Endodermal cell (in vitro differentiated cells): ENCODE results near the gene PLA2G4A. TPM values are rescaled to one million over a fixed set of nuclear protein-coding genes. Genes with fewer than 3 reads are reported as not detected.

Source experiments
- DNase-seq: peaks from one replicate; pipeline ENCODE4 v3.0.0-alpha.2; 2017
- H3K27ac ChIP-seq: 2 replicates; pipeline ENCODE4 v1.5.1; 2013; ENCODE audit warnings: mild to moderate bottlenecking, low read depth, low read length, moderate library complexity
- H3K27me3 ChIP-seq: 2 replicates; pipeline ENCODE4 v1.6.1; 2013; ENCODE audit warnings: mild to moderate bottlenecking, low read length, moderate library complexity; ENCODE audit not compliant: insufficient read depth, control insufficient read depth, poor library complexity, severe bottlenecking
- H3K36me3 ChIP-seq: 2 replicates; pipeline ENCODE4 v1.7.0; 2013; ENCODE audit warnings: mild to moderate bottlenecking, low read length, moderate library complexity; ENCODE audit not compliant: control insufficient read depth, insufficient read depth
- H3K4me1 ChIP-seq: one replicate; pipeline ENCODE4 v1.7.0; 2013; ENCODE audit warnings: low read length; ENCODE audit not compliant: control insufficient read depth, insufficient read depth
- H3K4me3 ChIP-seq: 2 replicates; pipeline ENCODE4 v1.5.1; 2013; ENCODE audit warnings: mild to moderate bottlenecking, low read length, moderate library complexity
- H3K9ac ChIP-seq: 2 replicates; pipeline ENCODE4 v1.6.1; 2013; ENCODE audit warnings: mild to moderate bottlenecking, low read length, moderate library complexity; ENCODE audit not compliant: poor library complexity, severe bottlenecking; ENCODE audit errors: extremely low read depth
- H3K9me3 ChIP-seq: 2 replicates; pipeline ENCODE4 v1.6.1; 2013; ENCODE audit warnings: mild to moderate bottlenecking, low read length, moderate library complexity; ENCODE audit not compliant: control insufficient read depth
- H3K27ac Mint-ChIP-seq: 2 replicates; pipeline ENCODE4 v1.8.0; 2020; ENCODE audit warnings: mixed read lengths
- H3K27me3 Mint-ChIP-seq: 2 replicates; pipeline ENCODE4 v1.8.0; 2021; ENCODE audit warnings: mild to moderate bottlenecking, mixed read lengths; ENCODE audit not compliant: insufficient read depth
- H3K36me3 Mint-ChIP-seq: 2 replicates; pipeline ENCODE4 v1.8.0; 2020; ENCODE audit warnings: low read depth, mixed read lengths
- H3K4me1 Mint-ChIP-seq: 2 replicates; pipeline ENCODE4 v1.8.0; 2020; ENCODE audit warnings: mixed read lengths
- H3K4me3 Mint-ChIP-seq: 2 replicates; pipeline ENCODE4 v1.8.0; 2020; ENCODE audit warnings: mild to moderate bottlenecking, moderate library complexity, mixed read lengths
- H3K9me3 Mint-ChIP-seq: 2 replicates; pipeline ENCODE4 v1.8.0; 2020; ENCODE audit warnings: mild to moderate bottlenecking, mixed read lengths
- CTCF ChIP-seq: fragments of 200-600 bp; sonication (generic); conservative IDR thresholded peaks from 2 replicates; pipeline ENCODE4 v1.5.0; 2021; ENCODE audit warnings: antibody characterized with exemption, mild to moderate bottlenecking
- WGBS, 2 experiments: methylation state at CpG; one replicate each; pipeline versions ENCODE4 v1.1.5 to v1.1.7; 2013; ENCODE audit warnings: missing lambda C conversion rate in 2 of 2, mixed read lengths in 1 of 2; ENCODE audit not compliant: insufficient coverage in 1 of 2, insufficient read length in 1 of 2; 5-methylcytosine and 5-hydroxymethylcytosine counted together
- total RNA-seq, 2 donors: library from RNA; stranded (reverse); fragmentation: NEBNext Ultra II Directional in 1 of 2; extraction: Animal tissue kit (Norgen Biotek cat#: 25700) in 1 of 2; gene quantifications; 2 replicates in 1 of 2; 3 replicates in 1 of 2; pipeline ENCODE4 v1.2.1, GENCODE V29; 2021

Gene PLA2G4A
- total RNA-seq, 2 donors from 2014 or later: 0.35 to 1.2 TPM

DNA sequence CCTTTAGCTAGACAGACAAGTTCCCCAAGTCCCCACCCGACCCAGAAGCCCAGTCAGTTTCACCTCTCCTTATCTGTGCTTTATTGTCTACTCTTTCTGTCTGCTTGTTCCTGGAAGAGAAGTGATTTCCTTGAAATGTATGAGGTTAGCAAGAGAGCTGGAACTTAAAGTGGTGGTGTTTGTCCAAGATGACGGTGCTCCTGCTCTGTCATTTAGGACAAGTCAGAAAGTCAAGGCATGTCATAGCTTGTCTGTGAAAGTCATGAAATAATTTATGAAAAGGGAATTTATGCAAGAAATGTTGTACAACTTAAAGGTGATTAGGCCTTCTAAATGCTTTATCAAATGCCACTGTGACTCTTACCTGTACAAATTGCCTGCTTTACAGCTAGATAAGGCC is 178.1 kb downstream of the PLA2G4A start:
- 89 to 100% methylated on average over 1 to 2 of the region's 2 CpGs for WGBS, 2 experiments
- Histone ChIP-seq H3K36me3 (no peaks in the 10 kb centered on the region), H3K27me3 (no peaks in the 10 kb centered on the region), H3K4me3 (peak overlapping the region; percentile 46), H3K4me1 (no peaks in the 10 kb centered on the region), H3K27ac (no peak overlapping the region), H3K9ac (no peak overlapping the region), H3K9me3 (peaks cover 48% of the 10 kb centered on the region)
- H3K27me3 Mint-ChIP-seq: no peaks in the 10 kb centered on the region
- H3K9me3 Mint-ChIP-seq: peaks cover 43% of the 10 kb centered on the region
- peaks cover 2% of the 10 kb centered on the region for H3K4me1 Mint-ChIP-seq
- no peak overlapping the region for H3K4me3 Mint-ChIP-seq
- H3K27ac Mint-ChIP-seq: no peak overlapping the region
- H3K36me3 Mint-ChIP-seq: no peaks in the 10 kb centered on the region
- DNase-seq: no peak
- no peak for TF ChIP-seq CTCF

GRCh38 chr1:187009320-187009719 is 180.6 kb downstream of the PLA2G4A start:
- DNase-seq: no peak
- peaks cover 2% of the 10 kb centered on the region for H3K4me1 Mint-ChIP-seq
- Histone ChIP-seq H3K27ac (no peak overlapping the region), H3K9ac (no peak overlapping the region), H3K27me3 (no peaks in the 10 kb centered on the region), H3K9me3 (peaks cover 31% of the 10 kb centered on the region), H3K4me1 (no peaks in the 10 kb centered on the region), H3K4me3 (no peak overlapping the region), H3K36me3 (no peaks in the 10 kb centered on the region)
- H3K27me3 Mint-ChIP-seq: no peaks in the 10 kb centered on the region
- no peaks in the 10 kb centered on the region for H3K36me3 Mint-ChIP-seq
- 69 to 91% methylated on average over 2 of the region's 2 CpGs for WGBS, 2 experiments
- TF ChIP-seq CTCF: no peak
- peaks cover 31% of the 10 kb centered on the region for H3K9me3 Mint-ChIP-seq
- no peak overlapping the region for H3K27ac Mint-ChIP-seq
- no peak overlapping the region for H3K4me3 Mint-ChIP-seq

- no peak overlapping the region for H3K4me3 ChIP-seq
- no peak overlapping the region for H3K9ac ChIP-seq
- 89% methylated on average over 4 of the region's 4 CpGs; no CpG with 5 or more reads in 1 of the 2 experiments for WGBS, 2 experiments
- no peak for TF ChIP-seq CTCF
- H3K9me3 ChIP-seq: peaks cover 31% of the 10 kb centered on the region
- H3K27ac ChIP-seq: no peak overlapping the region
- H3K4me1 ChIP-seq: no peaks in the 10 kb centered on the region
- peaks cover 31% of the 10 kb centered on the region for H3K9me3 Mint-ChIP-seq
- DNase-seq: no peak
- H3K36me3 Mint-ChIP-seq: no peaks in the 10 kb centered on the region
- no peaks in the 10 kb centered on the region for H3K36me3 ChIP-seq
- H3K27me3 ChIP-seq: no peaks in the 10 kb centered on the region
- no peak overlapping the region for H3K4me3 Mint-ChIP-seq
- H3K27ac Mint-ChIP-seq: no peak overlapping the region
- peaks cover 2% of the 10 kb centered on the region for H3K4me1 Mint-ChIP-seq
- no peaks in the 10 kb centered on the region for H3K27me3 Mint-ChIP-seq
These were observed 182.0 kb downstream of the PLA2G4A start for GRCh38 chr1:187010571-187011309.
